Uterus (tissue), 4 donors: ENCODE measurements around the gene SPECC1. TPM values are rescaled to one million over a fixed set of nuclear protein-coding genes. Genes with fewer than 3 reads are reported as not detected.
A peak's percentile ranks its signal among the peaks of the same experiment; 100 is the strongest.

ENCODE experiments used
- DNase-seq, 2 donors: peaks; one replicate each; pipeline ENCODE4 v3.0.0-alpha.2; 2019 to 2020
- H3K27ac ChIP-seq, 2 donors: fragments of 200-600 bp; sonication (generic); 1 replicate in 1 of 2; 2 replicates in 1 of 2; pipeline ENCODE4 v1.5.1; 2016 to 2018
- H3K27me3 ChIP-seq, 2 donors: fragments of 200-600 bp; sonication (generic); one replicate each; pipeline ENCODE4 v1.5.1; 2018 to 2019; ENCODE audit warnings: control low read depth in 1 of 2
- H3K36me3 ChIP-seq, 2 donors: fragments of 200-600 bp; sonication (generic); one replicate each; pipeline ENCODE4 v1.5.1; 2019; ENCODE audit warnings: control low read depth in 1 of 2
- H3K4me1 ChIP-seq, 2 donors: fragments of 200-600 bp; sonication (generic); one replicate each; pipeline ENCODE4 v1.5.1; 2018 to 2019; ENCODE audit warnings: control low read depth in 1 of 2
- H3K4me3 ChIP-seq, 2 donors: fragments of 200-600 bp; sonication (generic); 1 replicate in 1 of 2; 2 replicates in 1 of 2; pipeline ENCODE4 v1.5.1; 2018 to 2019; ENCODE audit warnings: mild to moderate bottlenecking in 1 of 2
- H3K9me3 ChIP-seq, 2 donors: fragments of 200-600 bp; sonication (generic); one replicate each; pipeline ENCODE4 v1.5.1; 2019; ENCODE audit warnings: control low read depth in 1 of 2
- CTCF ChIP-seq, 4 experiments: fragments of 200-600 bp in 2 of 4; fragments of 450-650 bp in 2 of 4; sonication (generic) in 2 of 4; IDR thresholded peaks; one replicate each; pipeline ENCODE4 v1.5.1; 2016 to 2019; ENCODE audit warnings: antibody characterized with exemption in 4 of 4, mild to moderate bottlenecking in 2 of 4, moderate library complexity in 1 of 4
- POLR2A ChIP-seq, 2 donors: fragments of 450-650 bp; IDR thresholded peaks; one replicate each; pipeline ENCODE4 v1.6.1; 2016; ENCODE audit warnings: antibody characterized with exemption in 2 of 2, mild to moderate bottlenecking in 1 of 2, moderate library complexity in 1 of 2
- intact Hi-C: fragments of 100-400 bp; cut with DNase I; formaldehyde crosslinking; loops from one replicate; pipeline ENCODE4 v1.15.1; 2023; ENCODE audit warnings: low total_unique reads
- total RNA-seq, 4 donors: library from RNA; depleted of rRNA in 3 of 4; stranded (reverse); fragments of >200 nt in 3 of 4; gene quantifications; one replicate each; pipeline versions ENCODE4 v1.1.0 to v1.2.4, GENCODE V29; 2014 to 2023
- donor health status: DM: yes; HTN: yes; CAD: no.

The SPECC1 gene
- total RNA-seq, 4 donors from 2014 or later = 22.6 to 63.0 (median 44.0) TPM

GRCh38 chr17:20149251-20149650, 140.1 kb downstream of the SPECC1 start:
- DNase-seq = no peak
- Histone ChIP-seq H3K27me3 (no peaks in the 10 kb centered on the region), H3K27ac (no peak overlapping the region), H3K36me3 (no peaks in the 10 kb centered on the region), H3K4me3 (no peak overlapping the region), H3K9me3 (no peaks in the 10 kb centered on the region), H3K4me1 (no peaks in the 10 kb centered on the region)
- intact Hi-C loops = no loop called here
- TF ChIP-seq CTCF (IDR thresholded peaks at IDR 0.05) = no peak
- TF ChIP-seq POLR2A (IDR thresholded peaks at IDR 0.05) = no peak

GRCh38 chr17:20151174-20151573, 142.0 kb downstream of the SPECC1 start:
- H3K36me3 ChIP-seq = no peaks in the 10 kb centered on the region
- H3K9me3 ChIP-seq = no peaks in the 10 kb centered on the region
- no peaks in the 10 kb centered on the region for H3K4me1 ChIP-seq
- TF ChIP-seq CTCF (IDR thresholded peaks at IDR 0.05) (no peak), POLR2A (IDR thresholded peaks at IDR 0.05) (no peak)
- no peak overlapping the region for H3K27ac ChIP-seq
- H3K27me3 ChIP-seq = no peaks in the 10 kb centered on the region
- H3K4me3 ChIP-seq = no peak overlapping the region
- intact Hi-C loops = no loop called here
- DNase-seq = no peak

GRCh38 chr17:20153231-20153630, 144.1 kb downstream of the SPECC1 start:
- no peaks in the 10 kb centered on the region for H3K9me3 ChIP-seq
- H3K27ac ChIP-seq = no peak overlapping the region
- no peak for TF ChIP-seq POLR2A (IDR thresholded peaks at IDR 0.05)
- no peak for TF ChIP-seq CTCF (IDR thresholded peaks at IDR 0.05)
- no peaks in the 10 kb centered on the region for H3K27me3 ChIP-seq
- intact Hi-C loops = no loop called here
- DNase-seq = no peak
- H3K4me3 ChIP-seq = no peak overlapping the region
- no peaks in the 10 kb centered on the region for H3K36me3 ChIP-seq
- no peaks in the 10 kb centered on the region for H3K4me1 ChIP-seq

- Histone ChIP-seq H3K36me3 (no peaks in the 10 kb centered on the region), H3K9me3 (no peaks in the 10 kb centered on the region), H3K27ac (no peak overlapping the region), H3K4me3 (no peak overlapping the region), H3K4me1 (no peaks in the 10 kb centered on the region), H3K27me3 (no peaks in the 10 kb centered on the region)
- DNase-seq = no peak
- intact Hi-C loops = no loop called here
- no peak for TF ChIP-seq POLR2A (IDR thresholded peaks at IDR 0.05)
- TF ChIP-seq CTCF (IDR thresholded peaks at IDR 0.05) = no peak
Observed at GRCh38 chr17:20154286-20155000, 145.3 kb downstream of the SPECC1 start.

- no peaks in the 10 kb centered on the region for H3K9me3 ChIP-seq
- H3K27ac ChIP-seq = peak overlapping the region; percentile 56 to 80
- peak; percentile 94 to 97 for DNase-seq
- no peaks in the 10 kb centered on the region for H3K36me3 ChIP-seq
- no peaks in the 10 kb centered on the region for H3K4me1 ChIP-seq
- intact Hi-C loops = no loop called here
- H3K4me3 ChIP-seq = peak overlapping the region; percentile 27 to 72
- TF ChIP-seq CTCF (IDR thresholded peaks at IDR 0.05) = peak in 3 of 4 experiments; percentile 4 to 23 (median 5)
- TF ChIP-seq POLR2A (IDR thresholded peaks at IDR 0.05) = peak; percentile 50 to 73
- no peaks in the 10 kb centered on the region for H3K27me3 ChIP-seq
Observed at GRCh38 chr17:20155258-20156195, 146.4 kb downstream of the SPECC1 start.
